MM.1S (cell line): Measurements from ENCODE around the gene ZNF521.

Experiments used
- CTCF ChIP-seq: fragments of 300-600 bp; sonication (generic); IDR thresholded peaks from 2 replicates; pipeline ENCODE4 v1.5.1; 2016; ENCODE audit warnings: antibody characterized with exemption, low read length, mixed read lengths
- EZH2 ChIP-seq: fragments of 300-600 bp; sonication (generic); optimal IDR thresholded peaks from 2 replicates; pipeline ENCODE3; 2017; ENCODE audit warnings: low read depth, mild to moderate bottlenecking, antibody characterized with exemption, low read length, mixed read lengths

- TF ChIP-seq CTCF (no peak), EZH2 (no peak)
These were observed 22.2 kb downstream of the ZNF521 start for GRCh38 chr18:25329783-25330182.
